ENCODE data around the gene PRSS16.

PRSS16 gene

GRCh38 chr6:27283279-27283678, 35.8 kb downstream of the PRSS16 start:
- no peak for DNase-seq (ENCODE audit: low spot score)

- DNase-seq (ENCODE audit: low spot score), result no peak
Observed at GRCh38 chr6:27286141-27286540, 38.6 kb downstream of the PRSS16 start.

GRCh38 chr6:27287751-27288135, 40.2 kb downstream of the PRSS16 start:
- DNase-seq (ENCODE audit: low spot score), result no peak

GRCh38 chr6:27288136-27289044, 40.9 kb downstream of the PRSS16 start:
- DNase-seq (ENCODE audit: low spot score), result no peak

GRCh38 chr6:27290065-27290849, 42.8 kb downstream of the PRSS16 start:
- DNase-seq (ENCODE audit: low spot score), result no peak

GRCh38 chr6:27290850-27291208, 43.3 kb downstream of the PRSS16 start:
- DNase-seq (ENCODE audit: low spot score), result no peak

GRCh38 chr6:27293436-27294098, 46.1 kb downstream of the PRSS16 start:
- no peak for DNase-seq (ENCODE audit: low spot score)

- no peak for DNase-seq (ENCODE audit: low spot score)
Observed at GRCh38 chr6:27294409-27294808, 46.9 kb downstream of the PRSS16 start.

GRCh38 chr6:27295301-27296079, 48.0 kb downstream of the PRSS16 start:
- peak; percentile 36 for DNase-seq (ENCODE audit: low spot score)

- DNase-seq (ENCODE audit: low spot score), result no peak
Observed at GRCh38 chr6:27296106-27296783, 48.7 kb downstream of the PRSS16 start.

GRCh38 chr6:27297484-27297856, 50.0 kb downstream of the PRSS16 start:
- no peak for DNase-seq (ENCODE audit: low spot score)

- no peak for DNase-seq (ENCODE audit: low spot score)
Observed at GRCh38 chr6:27297857-27298730, 50.6 kb downstream of the PRSS16 start.

- no peak for DNase-seq (ENCODE audit: low spot score)
Observed at GRCh38 chr6:27303613-27304272, 56.2 kb downstream of the PRSS16 start.

Measured in hepatic stellate cell (primary cell).